Activated T-helper 9 cell treated with anti-CD3 and anti-CD28 coated beads, Interleukin-2, amount 50 U/mL, for 16 hours (primary cell): ENCODE measurements around the gene FAM89A.

Experiments used
- DNase-seq: peaks from one replicate; pipeline ENCODE4 v3.0.0-alpha.2; 2020; ENCODE audit warnings: low read depth

Gene FAM89A

DNA sequence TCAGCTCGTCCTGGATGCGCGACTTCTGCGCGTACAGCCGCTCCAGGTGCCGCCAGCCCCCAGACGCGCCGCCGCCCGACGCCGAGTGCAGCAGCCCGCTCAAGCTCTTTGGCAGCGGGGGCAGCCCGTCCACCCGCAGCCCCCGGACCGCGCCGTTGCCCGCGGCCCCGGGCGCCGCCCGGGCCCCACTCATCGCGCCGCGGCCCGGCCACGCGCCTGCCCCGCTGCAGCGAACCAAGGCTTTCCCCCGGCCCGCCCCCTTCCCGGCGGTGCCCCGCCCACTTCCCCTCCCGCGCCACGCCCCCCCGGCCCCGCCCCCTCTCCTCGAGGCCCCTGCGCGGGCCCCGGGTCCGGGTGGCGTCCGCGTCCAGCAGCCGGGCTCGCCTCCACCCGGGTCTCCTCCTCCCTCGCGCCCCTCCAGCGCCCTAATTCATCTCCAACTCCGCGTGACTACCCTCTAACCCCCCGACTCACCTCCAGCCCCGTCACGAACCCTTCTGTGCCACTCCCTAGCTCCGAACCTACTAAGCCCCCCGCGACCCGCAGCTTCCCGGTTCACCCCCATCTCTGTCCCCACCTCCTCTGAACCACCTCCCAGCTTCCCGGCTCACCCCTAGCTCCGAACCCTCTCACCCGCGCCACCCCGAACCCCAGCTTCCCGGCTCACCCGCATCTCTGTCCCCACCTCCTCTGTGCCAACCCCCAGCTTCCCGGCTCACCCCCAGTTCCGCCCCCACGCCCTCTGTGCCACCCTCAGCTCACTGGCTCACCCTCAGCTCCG, at the start of gene FAM89A:
Gene FAM89A (minus strand): TSS at position 236 of the 781 bp plus-strand sequence. CDS start 43 bp downstream, at position 193.
- peak; percentile 68 for DNase-seq

GRCh38 chr1:231084353-231084752, 44.3 kb upstream of the FAM89A start:
- no peak for DNase-seq

- DNase-seq = no peak
Observed at GRCh38 chr1:231079163-231079562, 39.1 kb upstream of the FAM89A start.

DNA sequence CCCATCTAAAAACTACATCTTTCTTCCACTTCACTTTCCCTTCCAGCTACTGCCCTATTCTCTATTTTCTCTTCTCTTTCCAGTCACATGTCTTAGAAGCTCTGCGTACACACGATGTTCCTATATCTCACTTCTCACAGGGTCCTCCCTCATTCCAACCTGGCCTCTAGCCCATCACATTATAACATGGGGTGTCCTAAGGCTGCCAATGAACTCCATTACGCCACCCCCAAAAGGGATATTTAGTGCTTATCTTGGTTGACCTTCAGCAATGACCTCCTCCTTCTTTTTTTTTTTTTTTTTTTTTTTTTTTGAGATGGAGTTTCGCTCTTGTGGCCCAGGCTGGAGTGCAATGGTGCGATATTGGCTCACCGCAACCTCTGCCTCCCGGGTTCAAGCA, 38.2 kb upstream of the FAM89A start:
- DNase-seq = no peak

DNA sequence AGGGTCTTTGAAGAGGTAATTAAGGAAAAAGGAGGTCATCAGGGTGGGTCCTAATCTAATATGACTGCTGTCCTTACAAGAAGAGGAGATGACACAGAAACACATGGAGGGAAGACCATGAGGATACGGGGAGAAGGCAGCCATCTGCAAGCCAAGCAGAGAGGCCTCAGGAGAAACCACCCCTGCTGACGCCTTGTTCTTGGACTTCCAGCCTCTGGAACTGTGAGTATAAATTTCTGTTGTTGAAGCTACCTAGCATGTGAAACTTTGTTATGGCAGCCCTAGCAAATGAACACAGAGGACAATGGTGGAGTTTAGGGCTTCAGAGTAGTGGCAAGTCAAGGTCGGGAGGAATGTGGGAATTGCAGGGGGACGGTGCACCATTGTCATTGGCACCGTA, 36.7 kb upstream of the FAM89A start:
- DNase-seq = no peak

DNA sequence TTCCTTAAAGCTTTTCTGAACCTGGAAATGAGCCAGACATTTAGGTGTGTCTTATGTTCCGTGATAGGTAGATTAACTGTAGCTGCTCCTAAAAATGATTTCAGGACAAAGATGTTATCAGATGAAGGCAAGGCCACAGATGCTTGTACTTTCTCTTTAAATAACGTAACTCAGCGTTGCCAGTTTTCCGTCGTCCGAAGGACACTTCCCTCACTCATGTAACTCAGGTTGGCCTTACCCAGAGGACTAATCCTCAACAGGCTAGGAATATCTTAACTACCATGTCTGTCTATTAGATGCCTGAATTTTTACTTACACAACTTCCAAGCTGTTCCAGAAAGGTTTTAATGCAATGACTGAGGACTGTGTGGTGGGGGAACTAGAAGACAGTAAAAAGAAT, 35.4 kb upstream of the FAM89A start:
- DNase-seq = no peak

DNA sequence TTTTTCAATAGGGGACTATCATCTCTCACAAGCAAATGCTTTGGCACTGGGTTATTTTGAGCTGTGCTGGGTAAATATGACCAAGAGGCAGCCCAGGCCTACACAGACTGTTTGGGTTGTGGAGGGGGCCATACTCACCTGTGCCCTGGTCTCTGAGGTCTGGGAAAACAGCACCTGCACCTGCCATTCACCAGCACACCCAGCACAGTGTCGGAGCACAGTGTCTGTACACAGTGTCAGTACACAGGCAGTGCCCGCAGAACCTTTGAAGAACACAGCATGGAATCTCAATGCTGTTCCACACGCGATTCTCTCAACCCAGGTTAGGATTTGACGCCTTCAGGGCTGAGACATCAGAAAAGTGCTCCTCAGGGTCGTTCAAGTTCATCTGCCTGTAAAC, 35.0 kb upstream of the FAM89A start:
- no peak for DNase-seq

GRCh38 chr1:231074046-231074445, 34.0 kb upstream of the FAM89A start:
- DNase-seq = no peak

DNA sequence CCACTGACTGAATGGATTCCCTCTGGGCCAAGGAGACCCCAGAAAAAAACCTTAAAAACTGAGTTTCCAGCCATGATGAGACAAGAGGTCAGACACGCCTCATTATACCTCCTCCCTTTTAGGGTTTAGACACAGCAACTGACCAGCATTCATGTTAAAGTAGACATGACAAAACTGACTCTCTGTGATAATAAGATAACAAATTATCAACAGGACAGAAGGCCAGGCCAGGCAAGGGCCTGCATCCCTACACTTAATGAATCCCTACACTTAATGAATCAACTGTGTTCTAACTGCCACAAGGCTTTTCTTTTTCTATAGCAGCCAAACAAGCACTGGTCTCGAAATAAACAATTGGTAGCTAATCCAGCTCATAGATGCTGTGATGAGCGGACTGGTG, 33.3 kb upstream of the FAM89A start:
- DNase-seq = no peak

DNA sequence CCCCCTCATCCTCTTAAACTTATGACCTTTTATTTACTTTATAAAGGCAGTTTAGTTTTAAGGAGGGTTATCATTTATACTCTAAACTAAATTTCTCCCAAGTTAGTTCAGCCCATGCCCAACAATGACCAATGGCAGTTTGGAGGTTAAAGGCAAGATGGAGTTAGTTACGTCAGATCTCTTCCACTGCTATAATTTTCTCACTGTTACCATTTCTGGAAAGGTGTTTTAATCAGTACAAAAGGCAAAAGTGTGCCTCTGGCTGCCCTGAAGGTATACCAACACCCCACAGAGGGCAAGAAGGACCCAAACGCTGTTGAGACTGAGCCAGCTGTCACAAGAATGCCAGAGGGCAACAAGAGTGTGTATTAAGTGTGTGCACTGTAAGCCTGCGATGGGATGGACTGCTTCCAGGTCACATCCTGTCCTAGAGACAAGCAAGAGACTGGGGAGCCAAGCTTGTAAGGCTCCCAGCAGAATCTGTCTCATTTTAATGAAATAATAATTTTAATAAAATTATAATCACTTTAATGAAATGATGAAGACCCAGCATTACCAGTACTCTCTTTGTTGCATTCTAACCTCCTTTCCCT, 32.5 kb upstream of the FAM89A start:
- no peak for DNase-seq

- no peak for DNase-seq
Observed at GRCh38 chr1:231072041-231072440, 32.0 kb upstream of the FAM89A start.

GRCh38 chr1:231070758-231071444, 30.8 kb upstream of the FAM89A start:
- DNase-seq = no peak

GRCh38 chr1:231069333-231069732, 29.3 kb upstream of the FAM89A start:
- no peak for DNase-seq

GRCh38 chr1:231068762-231069161, 28.7 kb upstream of the FAM89A start:
- DNase-seq = no peak

GRCh38 chr1:231065510-231066241, 25.6 kb upstream of the FAM89A start:
- no peak for DNase-seq

DNA sequence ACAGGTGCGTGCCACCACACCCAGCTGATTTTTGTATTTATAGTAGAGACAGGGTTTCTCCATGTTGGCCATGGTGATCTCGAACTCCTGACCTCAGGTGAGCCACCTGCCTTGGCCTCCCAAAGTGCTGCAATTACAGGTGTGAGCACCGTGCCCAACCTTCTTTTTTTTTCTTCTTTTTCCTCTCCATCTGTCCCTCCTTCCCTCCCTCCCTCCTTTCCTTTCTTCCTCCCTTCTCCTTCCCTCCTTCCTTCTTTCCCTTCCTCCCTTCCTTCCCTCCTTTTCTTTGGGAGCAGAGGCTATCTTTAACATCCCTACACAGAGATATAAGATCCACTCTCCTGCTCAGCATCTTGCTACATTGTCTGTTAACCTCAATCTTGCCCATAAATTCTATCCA, 24.4 kb upstream of the FAM89A start:
- DNase-seq = no peak

- DNase-seq = no peak
Observed at GRCh38 chr1:231063331-231063730, 23.3 kb upstream of the FAM89A start.

- DNase-seq = no peak
Observed at GRCh38 chr1:231062500-231063270, 22.6 kb upstream of the FAM89A start.

DNA sequence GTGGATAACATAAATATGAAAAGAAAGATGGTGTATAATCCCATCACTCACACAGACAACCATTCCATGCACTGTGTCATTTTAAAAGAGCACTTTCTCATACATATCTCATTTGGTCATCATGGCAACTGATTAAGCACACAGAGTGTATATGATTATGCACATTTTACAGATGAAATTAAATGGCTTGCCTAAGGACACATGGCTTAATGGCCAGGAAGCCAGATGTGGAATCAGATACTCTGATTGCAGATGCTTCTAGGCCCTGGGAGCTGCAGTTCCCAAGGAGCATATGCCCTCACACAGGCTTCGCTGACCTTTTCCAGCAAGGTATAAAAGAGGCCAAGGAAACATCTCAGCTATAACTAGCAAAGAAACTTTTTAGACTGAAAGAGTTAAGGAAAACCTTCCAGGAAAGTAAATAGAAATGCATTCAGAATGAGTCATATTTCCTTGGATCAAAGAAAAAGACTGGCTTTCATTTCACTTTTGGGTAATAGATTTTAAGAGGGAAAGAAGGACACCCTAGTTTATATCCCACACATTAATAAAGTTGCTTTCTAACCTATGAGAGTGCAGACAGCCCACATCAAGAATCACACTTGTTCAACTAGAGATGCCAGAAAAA, 19.6 kb upstream of the FAM89A start:
- no peak for DNase-seq

DNA sequence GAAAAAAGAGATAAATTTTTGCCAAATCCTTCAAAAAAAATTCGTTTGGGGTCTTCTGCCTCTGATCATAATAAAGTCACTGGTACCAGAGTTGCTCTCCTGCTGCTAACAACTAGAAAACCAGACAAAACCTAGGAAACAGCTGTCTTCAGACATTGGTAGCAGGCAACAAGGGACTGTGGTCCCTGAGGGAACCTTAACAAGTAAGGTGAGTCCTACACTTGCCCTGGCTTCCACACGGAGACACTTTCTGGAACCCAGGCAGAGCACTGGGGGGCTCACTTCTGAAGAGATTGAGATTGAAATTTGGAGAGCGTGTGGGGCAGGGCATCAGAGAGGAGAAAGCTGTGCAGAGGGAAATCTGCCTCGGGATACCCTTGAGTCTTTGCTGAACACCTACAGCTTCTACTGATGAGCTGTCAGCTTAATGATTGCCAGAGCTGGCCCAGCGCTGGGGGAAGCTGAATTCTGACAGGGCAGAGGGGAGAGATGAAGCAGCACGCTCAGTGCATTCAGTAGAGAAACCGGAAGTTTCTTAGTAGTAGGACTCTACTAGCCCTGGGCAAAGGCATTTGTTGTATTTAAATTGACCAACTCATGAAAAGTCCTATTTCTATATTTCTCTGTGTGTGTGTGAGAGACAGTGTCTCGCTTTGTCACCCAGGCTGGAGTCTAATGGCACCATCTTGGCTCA, 18.5 kb upstream of the FAM89A start:
- no peak for DNase-seq

DNA sequence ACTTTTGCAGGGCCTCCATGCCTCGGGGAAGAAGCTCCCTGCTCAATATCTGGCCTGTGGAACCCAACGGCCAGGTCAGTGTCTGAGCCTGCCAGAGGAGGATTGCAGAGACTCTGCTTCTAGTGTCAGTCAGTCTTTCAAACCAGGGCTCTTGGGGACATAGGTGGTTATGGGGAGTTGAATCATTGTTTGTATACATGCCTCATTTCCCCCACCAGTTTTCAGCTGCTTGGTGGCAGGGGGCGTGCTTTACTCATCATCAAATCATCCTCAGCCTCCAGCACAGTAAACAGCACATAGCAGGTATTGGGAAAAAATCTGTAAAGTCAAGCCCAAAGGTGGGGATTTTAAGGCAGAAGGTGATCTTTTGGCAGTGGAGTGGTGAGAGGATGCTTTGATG, 17.4 kb upstream of the FAM89A start:
- no peak for DNase-seq
